Heart left ventricle (tissue), 13 donors: Measurements from ENCODE around the gene ARHGEF33.

ENCODE experiments used
- POLR2A ChIP-seq, 2 donors: fragments of 450-650 bp; IDR thresholded peaks; one replicate each; pipeline ENCODE4 v1.6.1; 2017; ENCODE audit warnings: antibody characterized with exemption in 2 of 2, mild to moderate bottlenecking in 2 of 2, moderate library complexity in 2 of 2
- TF ChIP-seq, protein P1 (sequence below), 12 donors: fragments of 200-600 bp; sonication (generic) in 4 of 12; IDR thresholded peaks; one replicate each; pipeline versions ENCODE4 v1.5.0 to v1.8.0; 2018 to 2022; ENCODE audit warnings: antibody characterized with exemption in 12 of 12, mild to moderate bottlenecking in 5 of 12
- donor health status: ischemic (EF 13 %, LVEDD 7.1; RV severe dilation, severe dysfunction).
- donor health status: DM: no; HTN: yes; CAD: no.
- donor health status: DM: no; HTN: no; CAD: no.
- donor health status: ischemic (EF 25% LVEDD 6.9; RV normal size, moderate dysfunction).
- donor health status: ischemic (EF 25% LVEDD 5.7; RV mildly dilated, moderate dysfunction).
- donor health status: ischemic (EF 35%, LVEDD 5.7; RV mildly dilated, moderate dysfunction).
- donor health status: nonischemic (EF 11% LVEDD 7.7; RV severe dilation, severe dysfunction).
- donor health status: DM: yes; HTN: yes; CAD: no.
- donor health status: PGD.
- donor health status: ischemic (EF 29% LVEDD 5.4; RV normal size, mild dysfunction).
- donor health status: nonischemic (EF 23%, LVEDD 6.1; RV moderate dilation, normal function).

DNA sequence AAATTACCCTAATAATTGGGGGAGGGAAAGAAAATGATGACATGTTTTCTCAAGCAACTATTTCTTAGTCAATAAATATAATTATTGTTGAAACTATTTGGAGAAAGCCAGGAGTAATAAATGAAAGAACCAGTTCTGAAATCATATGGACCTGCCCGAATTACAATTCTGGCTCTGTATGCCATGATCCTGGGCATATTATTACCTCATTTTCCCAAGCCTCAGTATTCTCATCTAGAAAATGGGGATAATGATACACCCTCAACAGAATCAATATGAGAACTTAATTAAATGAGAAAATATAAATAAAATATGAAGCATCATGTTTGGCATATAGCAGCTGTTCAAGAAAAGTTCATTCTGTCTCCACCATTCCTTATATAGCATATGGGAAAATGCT lies 22.9 kb downstream of the ARHGEF33 start:
- TF ChIP-seq, protein P1, sequence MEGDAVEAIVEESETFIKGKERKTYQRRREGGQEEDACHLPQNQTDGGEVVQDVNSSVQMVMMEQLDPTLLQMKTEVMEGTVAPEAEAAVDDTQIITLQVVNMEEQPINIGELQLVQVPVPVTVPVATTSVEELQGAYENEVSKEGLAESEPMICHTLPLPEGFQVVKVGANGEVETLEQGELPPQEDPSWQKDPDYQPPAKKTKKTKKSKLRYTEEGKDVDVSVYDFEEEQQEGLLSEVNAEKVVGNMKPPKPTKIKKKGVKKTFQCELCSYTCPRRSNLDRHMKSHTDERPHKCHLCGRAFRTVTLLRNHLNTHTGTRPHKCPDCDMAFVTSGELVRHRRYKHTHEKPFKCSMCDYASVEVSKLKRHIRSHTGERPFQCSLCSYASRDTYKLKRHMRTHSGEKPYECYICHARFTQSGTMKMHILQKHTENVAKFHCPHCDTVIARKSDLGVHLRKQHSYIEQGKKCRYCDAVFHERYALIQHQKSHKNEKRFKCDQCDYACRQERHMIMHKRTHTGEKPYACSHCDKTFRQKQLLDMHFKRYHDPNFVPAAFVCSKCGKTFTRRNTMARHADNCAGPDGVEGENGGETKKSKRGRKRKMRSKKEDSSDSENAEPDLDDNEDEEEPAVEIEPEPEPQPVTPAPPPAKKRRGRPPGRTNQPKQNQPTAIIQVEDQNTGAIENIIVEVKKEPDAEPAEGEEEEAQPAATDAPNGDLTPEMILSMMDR (IDR thresholded peaks at IDR 0.05), result no peak
- TF ChIP-seq POLR2A (IDR thresholded peaks at IDR 0.05), result no peak
